Left lung (tissue), 10 donors: Measurements from ENCODE around the gene HRK. TPM values are rescaled to one million over a fixed set of nuclear protein-coding genes. Genes with fewer than 3 reads are reported as not detected.

ENCODE experiments used
- ATAC-seq: fragments of 200-7000 bp; cut with Tn5 transposase; one replicate; pipeline ENCODE4 v1.9.1; 2020; ENCODE audit warnings: moderate library complexity
- DNase-seq, 4 donors: peaks; one replicate each; pipeline ENCODE4 v3.0.0-alpha.2; 2013 to 2020
- H3K27ac ChIP-seq, 2 donors: fragments of 200-600 bp; sonication (generic) in 1 of 2; one replicate each; pipeline versions ENCODE4 v1.5.0 to v1.8.0; 2020 to 2021
- H3K27me3 ChIP-seq, 2 donors: fragments of 200-600 bp; sonication (generic) in 1 of 2; one replicate each; pipeline versions ENCODE4 v1.5.0 to v1.8.0; 2020 to 2021
- H3K36me3 ChIP-seq, 2 donors: fragments of 200-600 bp; sonication (generic) in 1 of 2; one replicate each; pipeline versions ENCODE4 v1.5.0 to v1.8.0; 2020 to 2021
- H3K4me1 ChIP-seq, 2 donors: fragments of 200-600 bp; one replicate each; pipeline ENCODE4 v1.8.0; 2021
- H3K4me3 ChIP-seq, 2 donors: fragments of 200-600 bp; sonication (generic) in 1 of 2; one replicate each; pipeline versions ENCODE4 v1.5.0 to v1.8.0; 2020 to 2021; ENCODE audit warnings: mild to moderate bottlenecking in 1 of 2
- H3K9me3 ChIP-seq, 2 donors: fragments of 200-600 bp; sonication (generic) in 1 of 2; one replicate each; pipeline versions ENCODE4 v1.5.0 to v1.8.0; 2020 to 2021
- intact Hi-C, 2 donors: fragments of 100-400 bp; cut with DNase I; formaldehyde crosslinking; loops; one replicate each; pipeline versions ENCODE4 v1.11.2 to v1.14.2; 2022
- polyA plus RNA-seq, 6 donors: library from polyadenylated mRNA; unstranded; fragments of 120-200 nt; gene quantifications; one replicate each; pipeline ENCODE4 v1.2.1, GENCODE V29; 2013; ENCODE audit not compliant: insufficient read length in 6 of 6
- total RNA-seq, 2 donors: library from RNA; stranded (reverse); fragmentation: NEBNext Ultra II Directional; extraction: Animal tissue kit (Norgen Biotek cat#: 25700); gene quantifications; one replicate each; pipeline ENCODE4 v1.2.1, GENCODE V29; 2021
- TF ChIP-seq, protein P1 (sequence below), 2 donors: fragments of 200-600 bp; sonication (generic) in 1 of 2; IDR thresholded peaks; one replicate each; pipeline versions ENCODE4 v1.5.0 to v1.8.0; 2021; ENCODE audit warnings: antibody characterized with exemption in 2 of 2
- donor health status: DM: no; HTN: yes; CAD: no.
- donor health status: DM: no; HTN: no; CAD: no.

The HRK gene
- total and polyA plus RNA-seq, 8 donors: 0.06 to 0.34 (median 0.15) TPM

- no peaks in the 10 kb centered on the region for H3K9me3 ChIP-seq
- DNase-seq (no peak), ATAC-seq (no peak)
- intact Hi-C loops: no loop called here
- H3K27me3 ChIP-seq: peaks cover 33 to 64% of the 10 kb centered on the region in 2 donors
- H3K27ac ChIP-seq: peak overlapping the region in 1 of 2 donors; percentile 64
- H3K4me1 ChIP-seq: peaks cover 8 to 36% of the 10 kb centered on the region in 2 donors
- TF ChIP-seq, protein P1, sequence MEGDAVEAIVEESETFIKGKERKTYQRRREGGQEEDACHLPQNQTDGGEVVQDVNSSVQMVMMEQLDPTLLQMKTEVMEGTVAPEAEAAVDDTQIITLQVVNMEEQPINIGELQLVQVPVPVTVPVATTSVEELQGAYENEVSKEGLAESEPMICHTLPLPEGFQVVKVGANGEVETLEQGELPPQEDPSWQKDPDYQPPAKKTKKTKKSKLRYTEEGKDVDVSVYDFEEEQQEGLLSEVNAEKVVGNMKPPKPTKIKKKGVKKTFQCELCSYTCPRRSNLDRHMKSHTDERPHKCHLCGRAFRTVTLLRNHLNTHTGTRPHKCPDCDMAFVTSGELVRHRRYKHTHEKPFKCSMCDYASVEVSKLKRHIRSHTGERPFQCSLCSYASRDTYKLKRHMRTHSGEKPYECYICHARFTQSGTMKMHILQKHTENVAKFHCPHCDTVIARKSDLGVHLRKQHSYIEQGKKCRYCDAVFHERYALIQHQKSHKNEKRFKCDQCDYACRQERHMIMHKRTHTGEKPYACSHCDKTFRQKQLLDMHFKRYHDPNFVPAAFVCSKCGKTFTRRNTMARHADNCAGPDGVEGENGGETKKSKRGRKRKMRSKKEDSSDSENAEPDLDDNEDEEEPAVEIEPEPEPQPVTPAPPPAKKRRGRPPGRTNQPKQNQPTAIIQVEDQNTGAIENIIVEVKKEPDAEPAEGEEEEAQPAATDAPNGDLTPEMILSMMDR (IDR thresholded peaks at IDR 0.05): no peak
- no peaks in the 10 kb centered on the region for H3K36me3 ChIP-seq
- no peak overlapping the region for H3K4me3 ChIP-seq
Measured at GRCh38 chr12:116885491-116885890, 4.2 kb upstream of the HRK start.

DNA sequence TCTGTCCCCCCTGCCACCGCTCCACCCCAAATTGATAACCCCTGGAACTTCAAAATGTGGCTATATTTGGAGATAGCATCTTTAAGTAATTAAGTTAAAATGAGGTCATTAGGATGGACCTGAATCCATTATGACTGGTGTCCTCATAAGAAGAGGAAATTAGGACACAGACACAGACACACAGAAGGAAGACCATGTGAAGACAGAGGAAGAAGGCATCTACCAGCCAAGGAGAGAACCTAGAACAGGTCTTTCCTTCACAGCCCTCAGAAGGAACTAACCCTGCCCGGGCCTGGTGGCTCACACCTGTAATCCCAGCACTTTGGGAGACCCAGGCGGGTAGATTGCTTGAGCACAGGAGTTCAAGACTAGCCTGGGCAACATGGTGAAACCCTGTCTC is 3.6 kb upstream of the HRK start:
- TF ChIP-seq, protein P1 (IDR thresholded peaks at IDR 0.05): no peak
- ATAC-seq (no peak), DNase-seq (no peak)
- Histone ChIP-seq H3K36me3 (no peaks in the 10 kb centered on the region), H3K27me3 (peaks cover 39 to 70% of the 10 kb centered on the region in 2 donors), H3K4me3 (no peak overlapping the region), H3K9me3 (no peaks in the 10 kb centered on the region), H3K27ac (peak overlapping the region in 1 of 2 donors; percentile 64), H3K4me1 (peaks cover 8 to 42% of the 10 kb centered on the region in 2 donors)
- intact Hi-C loops: no loop called here

- Histone ChIP-seq H3K36me3 (no peaks in the 10 kb centered on the region), H3K27me3 (peaks cover 60 to 88% of the 10 kb centered on the region in 2 donors), H3K9me3 (no peaks in the 10 kb centered on the region), H3K27ac (no peak overlapping the region), H3K4me3 (no peak overlapping the region), H3K4me1 (peaks cover 20 to 45% of the 10 kb centered on the region in 2 donors)
- DNase-seq: no peak
- ATAC-seq: peak; percentile 29
- intact Hi-C loops: no loop called here
- TF ChIP-seq, protein P1 (IDR thresholded peaks at IDR 0.05): no peak
Measured at GRCh38 chr12:116882742-116883141, 1.5 kb upstream of the HRK start.

DNA sequence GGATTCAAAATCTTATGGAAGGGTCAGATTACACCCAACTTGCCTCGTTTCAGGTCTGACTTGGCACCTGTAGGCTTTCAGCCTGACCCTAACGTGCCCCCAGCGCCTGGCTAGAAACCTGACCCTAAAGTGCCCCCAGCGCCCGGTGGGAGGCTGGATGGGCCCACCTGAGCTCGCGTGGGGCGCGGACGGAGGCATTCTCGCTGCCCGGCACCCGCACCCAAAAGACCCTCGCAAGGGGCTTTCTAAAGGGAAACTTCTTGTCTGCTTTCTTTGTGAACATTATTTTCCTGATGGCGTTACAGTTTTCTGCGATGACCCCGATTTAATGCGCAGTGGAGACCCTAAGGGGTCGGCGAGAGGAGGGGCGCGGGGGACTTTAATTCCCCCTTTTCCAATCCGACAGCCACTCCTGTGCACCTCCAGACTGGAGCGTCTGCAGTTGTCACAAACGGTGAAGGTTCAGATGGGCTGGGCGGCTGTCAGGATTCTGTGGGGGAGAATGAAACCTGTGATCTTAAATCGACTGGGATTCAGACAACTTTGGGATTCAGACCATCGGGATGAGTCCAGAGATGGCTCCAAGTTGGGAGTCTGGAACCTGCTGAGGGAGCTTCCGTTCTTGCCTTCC is 751 bp upstream of the HRK start:
- no peak for DNase-seq
- Histone ChIP-seq H3K4me1 (peaks cover 20 to 44% of the 10 kb centered on the region in 2 donors), H3K36me3 (no peaks in the 10 kb centered on the region), H3K27me3 (peaks cover 68 to 90% of the 10 kb centered on the region in 2 donors), H3K9me3 (no peaks in the 10 kb centered on the region), H3K4me3 (peak overlapping the region in 1 of 2 donors; percentile 17), H3K27ac (no peak overlapping the region)
- intact Hi-C loops: no loop called here
- ATAC-seq: no peak
- TF ChIP-seq, protein P1 (IDR thresholded peaks at IDR 0.05): no peak

DNA sequence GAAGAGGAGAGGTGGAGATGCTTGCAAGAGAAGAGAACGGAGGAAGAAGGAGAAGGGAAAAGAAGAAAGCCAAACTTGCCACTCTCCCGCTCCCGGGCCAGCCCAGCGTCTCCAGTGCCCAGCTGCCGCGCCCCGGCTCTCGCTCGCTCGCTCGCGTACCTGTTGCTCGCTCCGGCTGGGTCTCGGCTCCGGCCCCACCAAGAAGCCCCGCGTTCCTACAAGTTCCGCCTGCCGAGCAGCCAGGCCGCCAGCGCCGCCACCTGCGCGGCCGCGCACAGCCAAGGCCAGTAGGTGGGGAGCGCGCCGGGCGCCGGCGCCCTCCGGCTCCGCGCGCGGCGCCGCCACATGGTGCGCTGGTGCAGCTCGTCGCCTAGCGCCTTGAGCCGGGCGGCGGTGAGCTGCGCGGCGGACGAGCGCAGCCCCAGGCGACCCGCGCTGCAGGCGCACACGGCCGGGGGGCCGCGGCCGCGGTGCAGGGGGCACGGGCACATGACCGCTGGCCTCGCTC is 370 bp downstream of the HRK start:
- peak; percentile 82 for ATAC-seq
- no peak overlapping the region for H3K27ac ChIP-seq
- TF ChIP-seq, protein P1 (IDR thresholded peaks at IDR 0.05): no peak
- H3K9me3 ChIP-seq: no peaks in the 10 kb centered on the region
- H3K27me3 ChIP-seq: peaks cover 79 to 91% of the 10 kb centered on the region in 2 donors
- H3K4me3 ChIP-seq: no peak overlapping the region
- peak in 3 of 4 donors; percentile 40 to 82 (median 43) for DNase-seq
- intact Hi-C loops: no loop called here
- no peaks in the 10 kb centered on the region for H3K36me3 ChIP-seq
- H3K4me1 ChIP-seq: peaks cover 20 to 41% of the 10 kb centered on the region in 2 donors
